GM12865 (cell line): ENCODE results near the gene DPF3.

ENCODE experiments used
- DNase-seq: peaks from one replicate; pipeline ENCODE4 v3.0.0; 2010; ENCODE audit warnings: low read depth
- H3K4me3 ChIP-seq: 2 replicates; pipeline ENCODE4 v1.5.1; 2011; ENCODE audit warnings: mild to moderate bottlenecking, low read depth, low read length, control low read depth
- CTCF ChIP-seq: IDR thresholded peaks from 2 replicates; pipeline ENCODE4 v1.5.1; 2011; ENCODE audit warnings: low read length, control low read depth, low read depth, inconsistent platforms; ENCODE audit not compliant: insufficient read depth; ENCODE audit errors: missing control alignments

DPF3 gene

GRCh38 chr14:72845683-72846082, 48.2 kb downstream of the DPF3 start:
- no peak for DNase-seq
- H3K4me3 ChIP-seq, result no peak overlapping the region
- no peak for TF ChIP-seq CTCF

GRCh38 chr14:72845196-72845595, 48.7 kb downstream of the DPF3 start:
- no peak for TF ChIP-seq CTCF
- DNase-seq, result no peak
- H3K4me3 ChIP-seq, result no peak overlapping the region

- no peak for DNase-seq
- no peak for TF ChIP-seq CTCF
- H3K4me3 ChIP-seq, result no peak overlapping the region
Observed at GRCh38 chr14:72844524-72844923, 49.4 kb downstream of the DPF3 start.

GRCh38 chr14:72839753-72840607, 53.9 kb downstream of the DPF3 start:
- TF ChIP-seq CTCF, result no peak
- no peak overlapping the region for H3K4me3 ChIP-seq
- DNase-seq, result no peak

- no peak for TF ChIP-seq CTCF
- no peak for DNase-seq
- H3K4me3 ChIP-seq, result no peak overlapping the region
Observed at GRCh38 chr14:72839351-72839750, 54.5 kb downstream of the DPF3 start.

- no peak for DNase-seq
- H3K4me3 ChIP-seq, result no peak overlapping the region
- TF ChIP-seq CTCF, result no peak
Observed at GRCh38 chr14:72836085-72836484, 57.8 kb downstream of the DPF3 start.

- H3K4me3 ChIP-seq, result no peak overlapping the region
- no peak for TF ChIP-seq CTCF
- DNase-seq, result no peak
Observed at GRCh38 chr14:72833174-72833573, 60.7 kb downstream of the DPF3 start.
